Renal pelvis (tissue), 4 donors: ENCODE measurements around the gene TPK1. TPM values are rescaled to one million over a fixed set of nuclear protein-coding genes. Genes with fewer than 3 reads are reported as not detected.
"Not testable (repeated sequence)": the region's sequence is repeated elsewhere in the genome, so short reads cannot be mapped to it uniquely, and the experiment has no call there.

Experiments used
- DNase-seq: peaks from one replicate; pipeline ENCODE4 v3.0.0-alpha.2; 2013
- polyA plus RNA-seq, 3 donors: library from polyadenylated mRNA; unstranded; fragments of 120-200 nt; gene quantifications; one replicate each; pipeline ENCODE4 v1.2.1, GENCODE V29; 2013; ENCODE audit not compliant: insufficient read length in 3 of 3

The TPK1 gene
- polyA plus RNA-seq, 3 donors: 7.0 to 8.4 (median 7.6) TPM

DNA sequence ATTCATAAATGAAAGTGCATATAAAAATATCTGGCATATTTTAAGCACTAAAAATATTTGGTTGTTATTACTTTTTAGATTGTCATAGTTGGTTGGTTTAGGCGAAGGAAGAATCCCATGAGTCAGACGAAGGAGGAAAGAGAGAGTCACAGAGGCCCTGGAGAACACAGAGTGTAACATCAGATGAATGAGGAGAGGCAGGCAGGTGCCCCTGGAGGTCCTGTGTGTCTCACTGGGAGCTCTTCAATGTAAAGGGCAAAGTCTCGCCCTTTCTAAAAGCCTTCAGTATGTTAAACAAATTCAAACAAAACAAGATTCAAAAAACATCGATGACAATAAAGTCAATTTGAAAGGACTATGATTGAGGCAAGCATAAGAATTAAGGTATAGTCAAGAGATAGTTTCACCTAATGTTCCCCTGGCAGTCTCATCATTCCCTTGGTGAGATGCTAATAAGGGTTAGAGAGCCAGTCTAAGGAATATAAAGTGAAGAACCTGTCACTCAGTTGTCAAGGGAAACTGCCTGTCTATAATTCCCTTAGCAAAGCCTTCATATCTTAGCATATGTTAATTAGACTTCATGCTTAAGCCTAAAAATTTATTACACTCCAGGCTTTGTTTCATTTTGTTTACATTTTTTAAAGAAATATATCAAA, 194.3 kb downstream of the TPK1 start:
- no peak for DNase-seq

DNA sequence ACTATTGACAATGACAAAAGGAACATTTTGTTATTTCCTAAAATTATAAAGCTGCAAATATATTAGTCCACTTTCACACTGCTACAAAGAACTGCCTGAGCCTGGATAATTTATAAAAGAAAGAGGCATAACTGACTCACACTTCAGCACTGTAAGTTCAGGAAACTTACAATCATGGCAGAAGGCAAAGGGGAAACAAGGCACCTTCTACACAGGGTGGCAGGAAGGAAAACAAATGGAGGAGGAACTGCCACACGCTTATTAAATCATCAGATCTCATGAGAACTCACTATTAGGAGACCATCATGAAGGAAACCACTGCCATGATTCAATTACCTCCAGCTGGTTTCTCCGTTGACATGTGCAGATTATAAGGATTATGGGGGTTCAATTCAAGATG, 203.1 kb downstream of the TPK1 start:
- no peak for DNase-seq

DNA sequence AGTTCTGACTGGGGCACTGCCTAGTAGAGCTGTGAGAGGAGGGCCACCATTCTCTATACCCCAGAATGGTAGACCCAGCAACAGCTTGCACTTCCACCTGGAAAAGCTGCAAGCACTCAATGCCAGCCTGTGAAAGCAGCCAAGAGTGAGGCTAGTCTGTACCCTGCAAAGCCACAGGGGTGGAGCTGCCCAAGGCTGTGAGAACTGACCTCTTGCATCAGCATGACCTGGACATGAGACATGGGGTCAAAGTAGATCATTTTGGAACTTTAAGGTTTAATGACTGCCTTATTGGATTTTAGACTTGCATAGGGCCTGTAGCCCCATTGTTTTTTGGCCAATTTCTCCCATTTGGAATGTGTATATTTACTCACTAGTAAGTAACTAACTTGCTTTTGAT, 206.3 kb downstream of the TPK1 start:
- DNase-seq: no peak

DNA sequence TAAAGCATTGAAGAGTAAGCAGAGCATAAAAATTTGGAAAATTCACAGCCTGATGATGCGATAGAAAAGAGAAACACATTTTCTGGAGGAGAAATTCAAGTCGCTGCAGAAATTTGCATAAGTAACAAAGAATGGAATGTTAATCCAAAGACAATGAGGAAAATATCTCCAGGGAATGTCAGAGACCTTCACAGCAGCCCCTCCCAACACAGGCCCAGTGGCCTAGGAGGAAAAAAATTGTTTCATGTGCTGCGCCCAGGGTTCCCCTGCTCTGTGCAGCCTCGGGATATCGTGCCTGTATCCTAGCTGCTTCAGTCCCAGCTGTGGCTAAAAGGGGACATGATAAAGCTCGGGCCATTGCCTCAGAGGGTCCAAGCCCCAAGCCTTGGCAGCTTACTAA, 206.8 kb downstream of the TPK1 start:
- DNase-seq: no peak

DNA sequence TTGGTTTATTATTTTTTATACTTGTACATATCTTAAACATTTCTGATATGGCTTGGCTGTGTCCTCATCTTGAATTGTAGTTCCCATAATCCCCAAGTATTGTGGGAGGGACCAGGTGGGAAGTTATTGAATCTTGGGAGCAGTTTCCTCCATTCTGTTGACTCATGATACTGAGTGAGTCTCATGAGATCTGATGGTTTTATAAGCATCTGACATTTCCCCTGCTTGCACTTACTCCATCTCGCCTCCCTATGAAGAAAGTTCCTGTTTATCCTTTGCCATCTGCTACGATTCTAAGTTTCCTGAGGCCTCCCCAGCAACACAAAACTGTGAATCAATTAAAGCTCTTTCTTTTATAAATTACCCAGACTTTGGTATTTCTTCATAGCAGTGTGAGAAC, 207.7 kb downstream of the TPK1 start:
- no peak for DNase-seq

DNA sequence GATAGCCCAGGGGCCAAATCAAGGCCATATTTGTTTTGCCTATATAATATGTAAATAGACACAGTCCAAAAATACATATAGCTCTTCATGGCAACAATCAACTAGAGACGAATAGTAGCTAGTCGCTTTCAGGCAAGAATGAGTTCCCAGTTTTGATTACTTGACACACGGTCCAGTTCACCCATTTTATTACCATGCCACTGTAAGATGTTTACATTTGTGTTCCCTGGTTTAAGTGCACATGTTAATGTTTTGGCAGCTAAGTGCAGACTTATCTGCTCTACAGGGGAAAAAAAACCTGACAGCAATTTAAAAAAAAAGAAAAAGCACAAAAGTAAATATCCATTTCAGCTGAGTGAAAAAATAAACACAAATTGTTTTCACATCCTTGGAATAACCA, 213.1 kb downstream of the TPK1 start:
- DNase-seq: peak; percentile 26

DNA sequence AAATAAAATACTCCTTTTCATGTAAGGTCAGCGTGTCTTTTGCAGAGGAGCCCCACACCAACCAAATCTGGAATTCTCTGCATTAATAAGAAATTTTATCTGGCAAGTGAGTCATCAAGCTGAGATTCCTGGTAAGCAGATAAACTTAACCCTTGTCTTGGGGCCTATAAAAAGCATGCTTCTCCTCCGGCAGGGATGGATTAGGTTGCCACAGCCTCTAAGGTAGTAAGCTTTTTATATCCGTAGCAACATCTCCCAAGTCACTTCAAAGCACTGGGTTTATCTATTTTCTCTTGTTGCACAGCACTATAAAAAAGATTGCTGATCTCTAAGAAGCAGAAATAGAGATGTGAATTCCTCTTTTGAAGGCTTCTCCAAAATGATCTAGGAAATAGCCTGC, 229.6 kb downstream of the TPK1 start:
- no peak for DNase-seq

DNA sequence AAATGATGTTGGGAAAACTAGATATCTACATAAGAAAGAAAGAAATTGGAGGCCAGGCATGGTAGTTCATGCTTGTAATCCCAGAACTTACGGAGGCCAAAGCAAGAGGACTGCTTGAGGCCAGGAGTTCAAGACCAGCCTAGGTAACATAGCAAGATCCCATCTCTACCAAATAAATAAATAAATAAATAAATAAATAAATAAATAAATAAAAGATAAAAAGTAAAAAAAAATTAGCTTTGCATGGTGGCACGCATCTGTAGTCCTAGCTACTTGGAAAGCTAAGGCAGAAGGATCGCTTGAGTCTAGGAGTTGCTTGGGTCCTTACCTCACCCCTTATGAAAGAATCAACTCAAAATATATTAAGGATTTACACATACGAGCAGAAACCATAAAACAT, 238.9 kb downstream of the TPK1 start:
- no peak for DNase-seq

DNA sequence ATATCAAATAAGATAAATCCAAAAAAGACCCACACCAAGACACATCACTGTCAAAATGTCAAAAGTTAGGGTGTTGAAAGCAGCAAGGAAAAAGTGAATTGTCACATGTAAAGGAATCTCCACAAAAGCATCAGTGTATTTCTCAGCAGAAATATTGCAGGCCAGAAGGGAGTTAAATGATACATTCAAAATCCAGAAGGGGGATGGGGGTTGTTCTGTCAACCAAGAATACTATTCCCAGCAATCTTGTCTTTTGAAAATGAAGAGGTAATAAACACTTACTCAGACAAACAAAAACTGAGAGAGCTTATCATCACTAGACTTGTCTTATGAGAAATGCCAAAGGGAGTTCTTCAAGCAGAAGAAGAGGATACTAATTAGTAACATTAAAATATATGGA, 241.3 kb downstream of the TPK1 start:
- no peak for DNase-seq

DNA sequence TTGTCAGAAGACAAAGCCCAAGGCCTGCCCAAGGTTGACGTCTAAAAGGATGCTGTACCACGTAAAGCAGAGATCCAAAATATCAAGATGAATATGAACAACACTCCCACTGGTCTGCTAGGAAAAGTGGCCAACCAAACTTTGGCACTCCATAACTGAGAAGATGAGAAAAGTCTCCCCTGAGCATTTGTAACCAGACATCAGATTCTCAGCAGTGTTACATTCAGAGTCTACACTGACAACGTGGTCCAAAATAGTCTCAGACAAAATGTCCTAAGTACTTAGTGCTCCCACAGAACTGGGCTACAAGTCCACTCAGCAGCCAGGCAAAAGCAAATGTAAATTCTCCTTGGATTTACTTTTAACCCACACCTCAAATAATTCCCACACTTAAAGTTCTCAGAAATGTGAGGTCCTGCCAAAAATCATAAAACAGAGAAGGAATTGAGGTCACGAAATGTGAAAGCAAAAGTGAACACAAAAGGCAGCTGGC, 247.2 kb downstream of the TPK1 start:
- no peak for DNase-seq

DNA sequence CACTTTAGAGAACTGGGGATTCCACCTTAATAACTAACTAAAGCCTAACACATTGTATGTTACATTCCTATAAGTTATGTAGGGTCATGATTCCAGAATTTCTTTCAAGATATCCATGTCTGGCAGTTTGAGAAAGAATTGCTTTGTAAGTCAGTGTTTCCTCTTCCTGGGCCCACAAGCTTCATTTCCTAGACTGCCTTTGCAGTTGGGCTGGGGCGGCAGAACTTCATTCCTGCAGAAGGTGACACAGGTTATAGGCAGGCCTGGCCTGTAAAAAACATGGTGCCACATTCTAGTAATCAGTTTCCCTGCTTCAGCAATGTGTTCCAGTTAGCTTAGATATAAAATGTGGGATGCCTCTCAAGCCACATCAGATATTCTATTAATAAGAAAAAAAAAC, 248.2 kb downstream of the TPK1 start:
- DNase-seq: no peak

DNA sequence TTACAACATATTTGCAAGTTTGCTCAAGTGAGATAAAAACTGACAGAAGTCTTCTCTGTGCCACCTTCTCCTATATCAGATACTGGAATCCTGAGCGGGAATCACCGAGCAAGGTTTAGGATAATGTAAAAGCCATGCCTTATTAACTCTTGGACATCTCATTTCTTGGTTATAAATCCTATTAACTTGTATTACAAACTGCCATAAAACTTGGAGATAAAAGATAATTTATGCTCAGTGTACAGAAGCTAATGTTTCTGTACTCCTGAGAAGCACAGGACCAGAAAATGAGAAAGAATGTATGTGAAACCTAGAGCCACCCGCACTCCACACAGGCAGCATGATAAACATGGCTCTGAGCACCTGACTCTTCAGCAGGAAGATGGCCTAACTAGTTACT, 251.1 kb downstream of the TPK1 start:
- peak; percentile 76 for DNase-seq

DNA sequence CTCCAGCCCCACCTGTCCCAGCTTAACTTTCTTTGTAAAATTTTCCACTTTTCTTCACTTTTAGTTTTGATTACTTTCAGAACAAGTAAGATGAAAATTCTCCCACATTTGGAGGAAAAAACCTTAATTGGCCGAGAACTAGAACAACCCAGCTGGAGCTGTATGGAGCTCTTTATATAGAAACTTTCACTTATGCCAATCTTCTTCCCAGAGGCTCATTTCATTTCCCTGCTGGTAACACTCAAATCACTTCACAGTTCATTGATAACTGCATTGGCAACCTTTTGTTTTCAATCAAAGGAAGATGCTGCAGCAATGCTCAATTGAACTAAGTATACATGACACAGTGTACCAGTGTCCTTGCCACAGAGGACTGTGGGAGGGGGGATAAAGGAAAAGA, 256.2 kb downstream of the TPK1 start:
- no peak for DNase-seq

DNA sequence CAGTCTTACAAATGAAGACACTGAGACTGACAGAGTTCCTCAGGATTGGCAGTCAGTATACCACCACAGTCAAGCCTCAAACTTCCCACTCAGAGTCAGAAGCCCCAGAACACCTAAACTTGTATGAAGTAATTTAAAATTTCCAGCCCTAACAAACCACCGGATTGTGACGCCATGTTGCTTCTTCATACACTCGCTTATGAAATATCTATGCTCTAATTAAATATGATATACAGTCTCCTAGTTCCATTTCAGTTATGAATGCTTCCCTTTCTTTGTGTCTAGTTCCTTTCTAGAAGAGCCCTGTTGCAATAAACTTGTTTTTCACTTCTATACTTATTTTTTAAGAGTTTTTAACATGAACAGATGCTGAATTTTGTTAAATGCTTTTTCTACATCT, 260.4 kb downstream of the TPK1 start:
- DNase-seq: no peak

DNA sequence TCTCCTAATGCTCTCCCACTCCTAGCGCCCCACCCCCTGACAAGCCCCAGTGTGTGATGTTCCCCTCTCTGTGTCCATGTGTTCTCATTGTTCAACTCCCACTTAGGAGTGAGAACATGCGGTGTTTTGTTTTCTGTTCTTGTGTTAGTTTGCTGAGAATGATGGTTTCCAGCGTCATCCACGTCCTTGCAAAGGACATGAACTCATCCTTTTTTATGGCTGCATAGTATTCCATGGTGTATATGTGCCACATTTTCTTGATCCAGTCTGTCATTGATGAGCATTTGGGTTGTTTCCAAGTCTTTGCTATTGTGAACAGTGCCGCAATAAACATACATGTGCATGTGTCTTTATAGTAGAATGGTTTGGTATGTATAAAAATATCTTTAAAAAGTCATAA, 261.1 kb downstream of the TPK1 start:
- DNase-seq: not testable (repeated sequence)

DNA sequence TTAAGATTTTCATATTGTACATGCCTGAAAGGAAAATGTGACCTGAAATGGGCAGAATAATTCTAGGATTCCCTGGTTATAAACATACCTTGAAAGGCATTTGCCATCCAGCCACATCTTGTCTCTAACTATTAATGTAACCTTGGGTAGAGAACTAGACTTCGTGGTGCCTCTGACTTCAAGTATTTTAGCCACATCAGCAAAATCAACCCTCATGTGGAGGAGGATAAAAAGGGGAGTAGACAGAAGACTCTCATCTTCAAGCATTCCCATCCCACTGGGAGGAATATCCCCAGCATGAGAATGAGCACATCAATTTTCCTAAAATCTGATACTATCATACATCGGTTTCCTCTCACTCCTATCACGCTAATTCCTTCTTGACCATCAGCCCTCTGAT, 267.6 kb downstream of the TPK1 start:
- DNase-seq: no peak

DNA sequence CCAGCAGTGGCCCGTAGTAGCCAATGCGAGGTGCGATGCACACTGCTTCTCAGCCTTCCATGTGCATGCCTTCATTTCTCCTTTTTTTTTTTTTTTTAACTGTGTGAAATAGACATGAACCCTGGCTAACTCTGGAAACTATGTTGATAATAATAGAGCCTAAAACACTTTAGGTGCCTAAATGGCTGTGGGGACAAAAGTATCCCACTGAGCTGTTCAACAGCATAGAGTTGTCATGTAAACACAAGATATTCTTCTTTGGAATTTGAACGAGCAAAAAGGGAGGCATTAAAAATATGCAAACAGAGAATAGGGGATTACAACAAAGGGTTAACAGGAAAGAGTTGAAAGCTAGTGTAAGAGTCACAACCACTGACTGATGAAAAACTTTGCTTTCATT, 270.3 kb downstream of the TPK1 start:
- no peak for DNase-seq

DNA sequence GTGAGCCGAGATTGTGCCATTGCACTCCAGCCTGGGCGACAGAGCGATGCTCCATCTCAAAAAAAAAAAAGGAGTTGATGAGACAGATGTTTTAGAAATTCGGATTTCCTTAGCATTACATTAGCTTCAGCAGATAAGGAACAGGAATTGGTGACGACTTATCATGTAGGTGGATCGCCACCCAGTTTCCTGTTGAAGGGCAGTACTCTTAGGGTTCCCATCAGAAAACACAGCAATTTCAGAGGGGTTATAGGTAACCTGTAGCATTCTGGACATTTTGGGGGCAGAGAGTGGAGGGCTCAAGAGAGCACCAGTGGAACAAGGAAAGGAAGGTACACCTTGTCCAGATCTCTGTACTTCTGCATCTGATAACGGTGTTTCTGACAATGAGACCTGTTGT, 286.0 kb downstream of the TPK1 start:
- no peak for DNase-seq

DNA sequence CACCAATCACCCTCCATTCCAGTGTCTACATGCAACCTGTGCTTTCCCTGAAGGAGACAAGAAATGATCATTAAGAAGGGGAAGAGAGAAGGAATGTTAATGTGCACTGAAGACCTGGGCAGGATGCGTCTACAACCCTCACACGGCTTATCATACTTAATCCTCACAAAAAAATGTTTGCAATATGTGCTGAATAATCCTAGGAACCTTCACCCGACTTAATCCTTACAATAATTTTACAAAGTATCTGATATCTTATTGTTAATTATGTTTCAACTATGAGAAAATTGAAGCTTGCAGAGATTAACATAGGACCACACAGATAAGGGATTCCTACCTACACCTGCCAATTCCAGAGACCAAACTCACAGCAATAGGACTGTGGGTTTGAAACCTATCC, 287.3 kb downstream of the TPK1 start:
- DNase-seq: no peak

DNA sequence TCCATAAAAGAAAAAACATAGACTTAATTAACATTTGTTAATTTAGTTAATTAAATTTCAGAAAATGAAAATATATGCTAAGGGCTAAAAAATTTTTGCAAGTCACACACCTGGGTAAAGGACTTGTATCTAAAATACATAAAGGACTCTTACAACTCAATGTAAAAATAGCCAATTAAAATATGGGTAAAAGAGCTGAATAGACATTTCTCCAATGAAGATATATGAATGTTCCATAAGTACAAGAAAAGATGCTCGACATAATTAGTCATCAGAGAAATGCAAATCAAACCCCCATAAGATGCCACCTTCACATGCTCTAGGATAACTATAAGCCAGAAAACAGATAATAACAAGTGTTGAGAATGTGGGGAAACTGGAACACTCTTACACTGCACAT, 288.0 kb downstream of the TPK1 start:
- DNase-seq: no peak

DNA sequence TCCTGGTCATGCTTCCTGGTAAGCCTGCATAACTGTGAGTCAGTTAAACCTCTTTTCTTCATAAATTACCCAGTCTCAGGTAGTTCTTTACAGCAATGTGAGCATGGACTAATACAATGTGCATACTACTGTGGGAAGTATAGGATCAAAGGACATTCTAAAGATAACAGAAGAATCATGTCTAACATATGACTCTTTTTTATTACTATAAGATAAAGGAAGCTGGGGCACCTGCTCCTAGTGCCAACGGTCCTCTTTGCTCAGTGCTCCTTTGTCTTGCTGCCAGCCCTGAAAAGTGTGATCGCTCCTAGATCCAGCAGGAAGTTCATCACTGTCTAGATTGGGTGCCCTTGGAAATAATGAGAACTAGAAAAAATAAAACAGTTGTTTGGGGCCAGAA, 289.1 kb downstream of the TPK1 start:
- DNase-seq: no peak

DNA sequence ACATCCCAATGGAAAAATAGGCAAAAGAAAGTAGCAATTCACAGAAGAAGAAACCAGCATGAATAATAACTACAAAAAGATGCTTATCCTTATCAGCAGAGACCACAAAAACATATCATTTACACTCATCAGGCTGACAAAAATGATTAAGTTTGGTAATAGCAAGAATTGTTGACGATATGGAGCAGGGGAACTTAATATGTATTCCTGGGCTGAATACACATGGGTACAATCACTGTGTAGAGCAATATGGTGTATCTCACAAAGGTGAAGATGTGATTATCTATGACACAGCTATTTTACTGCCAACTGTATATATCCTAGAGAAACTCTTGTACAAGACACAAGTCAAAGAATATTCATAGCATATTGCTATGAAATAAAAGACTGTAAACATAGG, 290.5 kb downstream of the TPK1 start:
- no peak for DNase-seq

DNA sequence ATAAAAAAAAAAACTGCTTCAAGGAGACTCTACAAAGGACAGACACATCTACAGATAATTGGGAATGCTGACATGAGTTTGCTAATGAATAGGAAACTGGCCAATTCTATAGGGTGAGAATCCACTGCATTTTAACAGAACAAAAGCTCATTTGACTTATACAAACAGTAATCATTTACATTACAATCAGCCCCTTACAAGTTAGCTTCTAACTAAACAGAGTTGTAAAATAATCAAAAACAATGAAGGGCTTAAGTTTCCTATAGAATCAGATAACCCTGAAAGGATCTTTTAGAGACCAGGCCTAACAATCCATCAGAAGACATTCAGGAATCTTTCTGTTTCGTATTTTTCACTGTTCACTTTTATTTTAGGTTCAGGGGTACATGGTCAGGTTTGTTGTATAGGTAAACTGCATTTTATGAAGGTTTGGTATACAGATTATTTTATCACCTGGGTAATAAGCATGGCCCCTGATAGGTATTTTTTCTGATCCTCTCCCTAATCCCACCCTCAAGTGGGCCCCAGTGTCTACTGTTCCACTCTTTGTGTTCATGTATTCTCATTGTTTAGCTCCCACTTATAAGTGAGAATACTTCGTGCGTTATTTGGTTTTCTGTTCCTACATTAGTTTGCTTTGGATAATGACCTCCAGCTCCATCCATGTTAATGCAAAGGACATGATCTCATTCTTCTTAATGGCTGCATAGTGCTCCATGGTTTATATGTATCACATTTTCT, 301.0 kb downstream of the TPK1 start:
- no peak for DNase-seq

DNA sequence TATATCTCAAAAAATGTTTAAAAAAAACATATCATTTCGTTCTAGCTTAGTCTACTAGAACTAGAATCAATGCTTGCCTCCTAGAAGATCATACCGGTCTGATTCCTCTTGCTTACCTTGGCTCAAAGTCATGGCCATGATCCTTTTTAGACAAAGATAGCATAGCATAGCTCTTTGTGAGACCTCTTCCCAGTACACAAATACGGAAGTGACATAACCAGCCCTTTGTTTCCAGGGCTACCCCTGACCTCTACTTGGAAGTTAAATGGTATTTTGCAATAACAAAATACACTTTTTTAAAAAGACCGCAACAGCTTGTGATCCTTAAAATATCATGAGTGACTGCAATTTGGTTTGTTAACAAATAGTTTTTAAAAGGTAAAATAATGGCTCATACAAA, 301.7 kb downstream of the TPK1 start:
- DNase-seq: no peak
